ENCODE data around the gene EDAR. TPM values are rescaled to one million over a fixed set of nuclear protein-coding genes. Genes with fewer than 3 reads are reported as not detected.

EDAR gene
- total RNA-seq, 6 experiments from 2014 or later, result not detected

GRCh38 chr2:108942888-108943287 lies 46.1 kb downstream of the EDAR start:
- no peak for TF ChIP-seq CTCF (IDR thresholded peaks at IDR 0.05)
- Mint-ChIP-seq H3K4me1 (ENCODE audit: low read depth) (no peaks in the 10 kb centered on the region), H3K4me3 (no peak overlapping the region), H3K27me3 (ENCODE audit: insufficient read depth) (peaks cover 37% of the 10 kb centered on the region), H3K27ac (no peak overlapping the region), H3K36me3 (ENCODE audit: low read depth) (peaks cover 8% of the 10 kb centered on the region), H3K9me3 (peaks cover 16% of the 10 kb centered on the region)
- DNase-seq, result no peak

- no peak for DNase-seq
- Mint-ChIP-seq H3K36me3 (ENCODE audit: low read depth) (peaks cover 6% of the 10 kb centered on the region; the same call in 1 of the 2 replicates), H3K27me3 (ENCODE audit: insufficient read depth) (peaks cover 41% of the 10 kb centered on the region), H3K4me3 (no peak overlapping the region), H3K4me1 (ENCODE audit: low read depth) (no peaks in the 10 kb centered on the region), H3K27ac (no peak overlapping the region), H3K9me3 (peaks cover 12% of the 10 kb centered on the region)
- TF ChIP-seq CTCF (IDR thresholded peaks at IDR 0.05), result no peak
Observed at GRCh38 chr2:108942231-108942825, 46.7 kb downstream of the EDAR start.

- no peaks in the 10 kb centered on the region for H3K4me1 Mint-ChIP-seq (ENCODE audit: low read depth)
- H3K27me3 Mint-ChIP-seq (ENCODE audit: insufficient read depth), result peaks cover 43% of the 10 kb centered on the region
- DNase-seq, result no peak
- TF ChIP-seq CTCF (IDR thresholded peaks at IDR 0.05), result no peak
- H3K4me3 Mint-ChIP-seq, result no peak overlapping the region
- H3K9me3 Mint-ChIP-seq, result peaks cover 6% of the 10 kb centered on the region
- H3K27ac Mint-ChIP-seq, result no peak overlapping the region
- H3K36me3 Mint-ChIP-seq (ENCODE audit: low read depth), result peaks cover under 1% of the 10 kb centered on the region; the same call in 1 of the 2 replicates
Observed at GRCh38 chr2:108941767-108942166, 47.3 kb downstream of the EDAR start.

- no peaks in the 10 kb centered on the region; the same call in 1 of the 2 replicates for H3K36me3 Mint-ChIP-seq (ENCODE audit: low read depth)
- H3K4me3 Mint-ChIP-seq, result no peak overlapping the region
- no peak overlapping the region for H3K27ac Mint-ChIP-seq
- TF ChIP-seq CTCF (IDR thresholded peaks at IDR 0.05), result no peak
- H3K9me3 Mint-ChIP-seq, result peaks cover under 1% of the 10 kb centered on the region; the same call in 1 of the 2 replicates
- H3K27me3 Mint-ChIP-seq (ENCODE audit: insufficient read depth), result peaks cover 42% of the 10 kb centered on the region
- H3K4me1 Mint-ChIP-seq (ENCODE audit: low read depth), result no peaks in the 10 kb centered on the region
- no peak for DNase-seq
Observed at GRCh38 chr2:108941161-108941665, 47.8 kb downstream of the EDAR start.

GRCh38 chr2:108940156-108940555 lies 48.9 kb downstream of the EDAR start:
- Mint-ChIP-seq H3K4me3 (no peak overlapping the region), H3K36me3 (ENCODE audit: low read depth) (no peaks in the 10 kb centered on the region), H3K27ac (no peak overlapping the region), H3K4me1 (ENCODE audit: low read depth) (no peaks in the 10 kb centered on the region), H3K9me3 (no peaks in the 10 kb centered on the region), H3K27me3 (ENCODE audit: insufficient read depth) (peaks cover 48% of the 10 kb centered on the region)
- TF ChIP-seq CTCF (IDR thresholded peaks at IDR 0.05), result no peak
- DNase-seq, result no peak
